ENCODE results near the gene SAMD3.

- no peak for TF ChIP-seq EP300 (IDR thresholded peaks at IDR 0.05)
- no peak for TF ChIP-seq CTCF (IDR thresholded peaks at IDR 0.05)
Observed at GRCh38 chr6:130127195-130127594, 95.6 kb downstream of the SAMD3 start.
